Choroid plexus epithelial cell (primary cell): Measurements from ENCODE around the gene SFN.

Experiments used
- DNase-seq: peaks from one replicate; pipeline ENCODE4 v3.0.0-alpha.2; 2010; ENCODE audit warnings: low read depth
- H3K4me3 ChIP-seq: 2 replicates; pipeline ENCODE4 v1.5.1; 2011; ENCODE audit warnings: low read depth, mild to moderate bottlenecking, control low read depth, low read length, moderate library complexity
- TF ChIP-seq, protein P1 (sequence below): conservative IDR thresholded peaks from 2 replicates; pipeline ENCODE4 v1.5.1; 2011; ENCODE audit warnings: low read depth, mild to moderate bottlenecking, control low read depth, inconsistent platforms, low read length, moderate library complexity

Gene SFN

DNA sequence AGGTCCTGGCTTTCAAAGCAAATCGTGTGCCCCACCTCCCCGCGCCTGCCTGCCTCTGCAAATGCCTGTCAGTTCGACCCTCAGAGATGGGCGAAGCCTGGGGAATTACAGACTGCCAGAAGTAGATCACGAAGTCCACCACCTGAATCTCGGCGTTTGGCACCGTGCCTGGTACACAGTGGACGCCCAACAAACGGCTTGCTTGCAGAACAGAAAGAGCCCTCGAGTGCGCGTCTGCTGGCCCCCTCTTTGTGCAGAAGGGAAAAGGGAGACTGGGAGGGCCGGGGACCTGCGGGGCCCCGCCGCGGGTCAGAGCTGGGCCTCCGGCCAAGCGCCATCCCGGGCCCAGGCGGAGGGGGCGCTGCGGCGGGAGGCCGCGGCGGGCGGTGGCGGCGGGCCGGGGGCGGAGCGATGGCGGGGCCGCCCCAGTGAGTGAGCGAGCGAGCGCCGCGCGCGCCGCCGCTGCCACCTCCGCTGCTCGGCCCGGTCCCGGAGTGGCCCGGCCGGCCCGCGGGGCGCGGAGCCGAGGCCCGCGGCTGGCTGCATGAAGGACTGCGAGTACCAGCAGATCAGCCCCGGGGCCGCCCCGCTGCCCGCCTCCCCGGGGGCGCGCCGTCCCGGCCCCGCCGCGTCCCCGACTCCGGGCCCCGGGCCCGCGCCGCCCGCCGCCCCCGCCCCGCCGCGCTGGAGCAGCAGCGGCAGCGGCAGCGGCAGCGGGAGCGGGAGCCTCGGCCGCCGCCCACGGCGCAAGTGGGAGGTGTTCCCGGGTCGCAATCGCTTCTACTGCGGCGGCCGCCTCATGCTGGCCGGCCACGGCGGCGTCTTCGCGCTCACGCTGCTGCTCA lies 36.5 kb upstream of the SFN start, which contains the start of gene ZDHHC18:
Gene ZDHHC18, plus strand, starts transcription at position 428 of the 845 bp plus-strand sequence. Its CDS starts 117 bp downstream, at position 545.
- TF ChIP-seq, protein P1, sequence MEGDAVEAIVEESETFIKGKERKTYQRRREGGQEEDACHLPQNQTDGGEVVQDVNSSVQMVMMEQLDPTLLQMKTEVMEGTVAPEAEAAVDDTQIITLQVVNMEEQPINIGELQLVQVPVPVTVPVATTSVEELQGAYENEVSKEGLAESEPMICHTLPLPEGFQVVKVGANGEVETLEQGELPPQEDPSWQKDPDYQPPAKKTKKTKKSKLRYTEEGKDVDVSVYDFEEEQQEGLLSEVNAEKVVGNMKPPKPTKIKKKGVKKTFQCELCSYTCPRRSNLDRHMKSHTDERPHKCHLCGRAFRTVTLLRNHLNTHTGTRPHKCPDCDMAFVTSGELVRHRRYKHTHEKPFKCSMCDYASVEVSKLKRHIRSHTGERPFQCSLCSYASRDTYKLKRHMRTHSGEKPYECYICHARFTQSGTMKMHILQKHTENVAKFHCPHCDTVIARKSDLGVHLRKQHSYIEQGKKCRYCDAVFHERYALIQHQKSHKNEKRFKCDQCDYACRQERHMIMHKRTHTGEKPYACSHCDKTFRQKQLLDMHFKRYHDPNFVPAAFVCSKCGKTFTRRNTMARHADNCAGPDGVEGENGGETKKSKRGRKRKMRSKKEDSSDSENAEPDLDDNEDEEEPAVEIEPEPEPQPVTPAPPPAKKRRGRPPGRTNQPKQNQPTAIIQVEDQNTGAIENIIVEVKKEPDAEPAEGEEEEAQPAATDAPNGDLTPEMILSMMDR = no peak
- DNase-seq = peak; percentile 45
- peak within 1 kb of the TSS; percentile 69 for H3K4me3 ChIP-seq

DNA sequence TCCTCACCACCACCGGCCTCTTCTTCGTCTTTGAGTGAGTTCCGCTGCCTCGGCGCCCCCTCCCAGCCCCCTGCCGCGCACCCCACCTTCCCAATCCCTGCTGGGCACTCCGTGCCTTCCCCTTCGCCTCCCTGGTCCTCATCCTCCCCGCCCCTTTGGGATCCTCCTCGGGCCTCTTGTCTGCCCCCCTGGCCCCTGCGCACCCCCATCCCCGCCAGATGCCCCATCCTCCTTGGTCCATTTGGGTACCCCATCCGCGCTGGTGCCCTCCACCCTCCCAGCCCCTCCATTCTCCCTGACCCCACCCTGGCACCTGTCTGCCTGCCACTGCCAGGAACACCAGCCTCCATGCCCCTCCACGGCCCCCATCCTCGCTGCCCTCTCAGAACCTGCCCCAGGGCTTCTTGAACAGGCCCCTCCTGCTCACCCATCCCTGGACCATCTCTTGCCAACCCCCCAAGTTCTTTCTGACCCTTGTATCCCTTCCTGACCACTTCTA lies 35.8 kb upstream of the SFN start:
- no peak for DNase-seq
- TF ChIP-seq, protein P1 = no peak
- H3K4me3 ChIP-seq = peak overlapping the region; percentile 69

DNA sequence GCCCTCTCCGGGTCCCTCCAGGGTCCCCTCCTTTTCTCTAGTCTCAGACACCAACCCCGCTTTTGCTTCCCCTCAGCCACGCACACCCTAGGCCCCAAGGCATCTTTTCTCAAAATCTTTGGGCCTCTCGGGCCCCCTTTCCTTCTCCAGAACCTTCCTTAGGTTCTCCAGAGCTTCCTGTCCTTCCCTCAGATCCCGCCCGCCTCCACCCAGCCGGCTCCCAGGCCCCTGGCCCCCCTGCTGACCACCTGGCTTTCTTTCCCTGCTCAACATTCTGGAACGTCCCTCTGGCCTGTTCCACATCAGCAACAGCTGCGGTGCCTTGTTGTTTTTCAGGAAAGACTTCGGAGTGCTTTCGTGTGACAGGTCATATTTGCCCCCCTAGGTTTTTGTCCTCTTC lies 35.3 kb upstream of the SFN start:
- no peak for DNase-seq
- TF ChIP-seq, protein P1 = no peak
- H3K4me3 ChIP-seq = peak overlapping the region; percentile 69

DNA sequence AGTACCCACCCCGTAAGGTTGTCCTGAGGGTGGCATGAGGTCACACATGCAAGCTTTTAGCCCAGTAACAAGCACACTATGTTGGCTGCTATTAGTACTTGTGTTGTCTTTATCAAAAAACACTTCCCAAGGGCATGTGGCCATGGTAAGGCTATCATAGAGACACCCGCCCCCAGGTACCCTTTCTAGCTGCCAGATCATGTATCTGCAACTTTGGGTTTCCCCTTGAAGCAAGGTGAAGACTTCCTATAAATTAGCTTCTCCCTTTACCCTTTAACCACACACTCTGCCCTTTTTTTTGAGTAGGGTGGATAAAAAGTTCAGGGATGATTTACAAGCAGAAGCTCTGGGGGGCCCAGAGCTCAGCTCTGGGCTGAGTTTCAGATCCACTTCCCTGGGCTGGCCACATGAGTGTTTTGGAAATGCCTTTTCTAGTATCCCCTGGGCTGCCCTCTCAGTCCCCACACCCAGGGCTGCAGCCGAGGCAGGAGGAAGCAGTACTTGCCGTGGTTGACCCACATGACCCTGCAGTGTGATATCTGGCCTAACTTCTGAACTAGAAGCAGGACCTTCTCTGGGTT lies 34.4 kb upstream of the SFN start:
- no peak for DNase-seq
- H3K4me3 ChIP-seq = no peak overlapping the region
- TF ChIP-seq, protein P1 = no peak

DNA sequence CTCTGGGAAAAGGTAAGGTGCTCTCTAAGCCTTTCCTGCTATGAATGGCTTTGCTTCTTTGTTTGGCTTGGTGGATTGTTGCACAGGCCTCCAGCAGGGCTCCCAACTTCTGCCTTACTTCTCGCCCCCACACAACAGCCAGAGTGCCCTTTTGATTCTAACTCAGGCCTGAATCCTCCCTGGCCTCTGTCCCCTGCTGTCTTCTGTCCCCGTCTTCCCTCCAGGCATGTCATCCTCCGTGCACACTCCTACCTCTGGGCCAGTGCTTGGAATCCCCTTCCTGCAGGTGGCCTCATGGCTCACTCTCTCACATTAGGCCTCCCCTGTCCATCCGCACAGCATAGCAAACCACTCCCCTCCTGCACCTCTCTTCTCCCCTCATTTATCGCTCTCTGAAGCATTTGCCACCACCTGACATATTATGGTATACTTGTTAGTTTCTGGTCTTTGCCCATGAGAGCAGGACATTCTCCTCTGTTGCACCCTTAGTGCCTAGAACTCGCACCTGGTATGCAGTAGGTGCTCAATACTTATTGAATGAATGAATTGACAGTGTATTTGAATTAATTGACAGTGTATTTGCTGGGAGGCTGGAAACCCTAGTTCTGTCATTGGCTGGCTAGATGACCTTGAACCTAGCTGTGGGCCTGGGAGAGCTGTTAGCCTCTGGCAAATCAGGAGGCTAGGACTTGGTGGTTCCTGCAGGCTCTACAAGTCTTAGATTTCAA lies 33.6 kb upstream of the SFN start:
- no peak overlapping the region for H3K4me3 ChIP-seq
- no peak for DNase-seq

DNA sequence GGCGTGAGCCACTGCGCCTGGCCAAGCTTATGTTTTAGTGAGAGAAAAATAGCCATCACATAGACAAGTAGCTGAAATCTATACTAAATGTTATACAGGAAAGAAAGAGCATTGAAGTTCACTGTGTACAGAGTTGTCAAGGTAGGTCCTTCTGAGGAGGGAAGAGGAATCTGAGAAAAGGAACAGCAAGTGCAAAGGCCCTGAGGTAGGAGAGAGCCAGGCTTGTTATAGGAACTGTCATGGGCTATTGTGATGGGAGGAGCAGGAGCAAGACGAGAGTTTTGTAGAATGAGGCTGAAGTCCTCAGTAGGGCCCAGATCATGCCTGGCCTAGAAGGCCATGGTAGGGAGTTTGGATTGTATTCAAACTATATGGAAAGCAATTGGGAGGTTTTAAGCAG lies 31.9 kb upstream of the SFN start:
- TF ChIP-seq, protein P1 = no peak
- DNase-seq = no peak
- no peak overlapping the region for H3K4me3 ChIP-seq

More for the DNA sequence above, 33.6 kb upstream of the SFN start:
- TF ChIP-seq, protein P1 = no peak
